Naive thymus-derived CD8-positive, alpha-beta T cell (primary cell): Measurements from ENCODE around the gene TDRD12. TPM values are rescaled to one million over a fixed set of nuclear protein-coding genes. Genes with fewer than 3 reads are reported as not detected.
"Not testable (repeated sequence)": the region's sequence is repeated elsewhere in the genome, so short reads cannot be mapped to it uniquely, and the experiment has no call there.

Experiments
- ATAC-seq, 2 donors: fragments of 150-1000 bp; cut with Tn5 transposase in 1 of 2; sonication (Bioruptor Pico), chemical (Tn5 transposase) in 1 of 2; 1 replicate in 1 of 2; 2 replicates in 1 of 2; pipeline ENCODE4 v1.10.0; 2021; ENCODE audit warnings: mild to moderate bottlenecking in 2 of 2, moderate library complexity in 2 of 2
- POLR2A ChIA-PET: fragments of 350-600 bp; sonication (Branson Sonifier 250); formaldehyde crosslinking; loops from one replicate; lab custom pipeline; 2021; ENCODE audit warnings: antibody characterized with exemption; lab: Charles Lee
- DNase-seq, 10 donors: peaks; one replicate each; pipeline versions ENCODE4 v3.0.0 to v3.0.0-alpha.2; 2020 to 2022
- H3K27ac Mint-ChIP-seq, 10 donors: one replicate each; pipeline ENCODE4 v1.8.0; 2020 to 2022; ENCODE audit warnings: mild to moderate bottlenecking in 10 of 10, mixed read lengths in 10 of 10, moderate library complexity in 4 of 10, inconsistent platforms in 1 of 10
- H3K27me3 Mint-ChIP-seq, 5 donors: one replicate each; pipeline ENCODE4 v1.8.0; 2021 to 2022; ENCODE audit warnings: mixed read lengths in 5 of 5
- H3K36me3 Mint-ChIP-seq, 3 donors: one replicate each; pipeline ENCODE4 v1.8.0; 2020 to 2022; ENCODE audit warnings: mixed read lengths in 3 of 3, mild to moderate bottlenecking in 2 of 3, inconsistent platforms in 1 of 3
- H3K4me1 Mint-ChIP-seq, 4 donors: one replicate each; pipeline ENCODE4 v1.8.0; 2021 to 2022; ENCODE audit warnings: mixed read lengths in 4 of 4
- H3K4me3 Mint-ChIP-seq, 10 donors: one replicate each; pipeline ENCODE4 v1.8.0; 2020 to 2022; ENCODE audit warnings: mild to moderate bottlenecking in 10 of 10, mixed read lengths in 10 of 10, moderate library complexity in 6 of 10, inconsistent platforms in 1 of 10
- H3K9me3 Mint-ChIP-seq, 9 donors: one replicate each; pipeline ENCODE4 v1.8.0; 2020 to 2022; ENCODE audit warnings: mixed read lengths in 9 of 9, mild to moderate bottlenecking in 3 of 9, inconsistent platforms in 1 of 9, moderate library complexity in 1 of 9
- polyA plus RNA-seq, 3 donors: library from polyadenylated mRNA; unstranded; fragments of 300-500 nt; fragmentation: Illumina TruSeq; gene quantifications; one replicate each; pipeline ENCODE4 v1.2.3, GENCODE V29; 2021
- total RNA-seq, 8 experiments: library from RNA in 2 of 8; stranded (reverse) in 2 of 8; gene quantifications; one replicate each; pipeline ENCODE4 v1.2.3 and lab custom pipeline; 2021 to 2026

TDRD12 gene
- total and polyA plus RNA-seq, 5 experiments from 2014 or later, result 0.06 to 0.70 (median 0.18) TPM

DNA sequence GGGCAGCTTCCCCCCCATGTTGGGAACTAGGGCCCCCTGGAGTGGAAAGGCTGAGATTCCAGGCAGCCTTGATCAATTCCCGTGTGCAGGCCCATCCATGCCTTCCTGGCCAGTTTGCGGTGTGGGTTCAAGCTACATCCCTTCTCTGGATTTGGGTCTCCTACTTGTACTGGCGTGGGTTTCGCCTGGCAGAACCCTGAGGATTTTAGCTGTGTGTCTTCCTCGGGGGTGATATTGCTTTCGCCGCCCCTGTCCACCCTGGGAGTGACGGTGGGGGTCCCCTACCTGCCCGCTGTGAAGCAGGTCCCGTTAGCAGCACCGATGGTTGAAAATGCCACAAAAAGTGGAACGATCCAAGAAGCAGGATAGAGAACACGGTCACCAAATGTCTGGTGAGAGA lies 138.6 kb downstream of the TDRD12 start:
- no peaks in the 10 kb centered on the region for H3K4me1 Mint-ChIP-seq
- POLR2A ChIA-PET, result no interaction called here
- no peaks in the 10 kb centered on the region for H3K27me3 Mint-ChIP-seq
- DNase-seq (no peak), ATAC-seq (no peak)
- H3K36me3 Mint-ChIP-seq, result no peaks in the 10 kb centered on the region
- no peak overlapping the region for H3K4me3 Mint-ChIP-seq
- no peaks in the 10 kb centered on the region for H3K9me3 Mint-ChIP-seq
- no peak overlapping the region for H3K27ac Mint-ChIP-seq

- Mint-ChIP-seq H3K9me3 (no peaks in the 10 kb centered on the region), H3K27ac (no peak overlapping the region), H3K4me1 (no peaks in the 10 kb centered on the region), H3K36me3 (no peaks in the 10 kb centered on the region), H3K27me3 (no peaks in the 10 kb centered on the region), H3K4me3 (no peak overlapping the region)
- POLR2A ChIA-PET, result no interaction called here
- ATAC-seq (no peak), DNase-seq (no peak)
Measured at GRCh38 chr19:32858559-32858958, 139.0 kb downstream of the TDRD12 start.

DNA sequence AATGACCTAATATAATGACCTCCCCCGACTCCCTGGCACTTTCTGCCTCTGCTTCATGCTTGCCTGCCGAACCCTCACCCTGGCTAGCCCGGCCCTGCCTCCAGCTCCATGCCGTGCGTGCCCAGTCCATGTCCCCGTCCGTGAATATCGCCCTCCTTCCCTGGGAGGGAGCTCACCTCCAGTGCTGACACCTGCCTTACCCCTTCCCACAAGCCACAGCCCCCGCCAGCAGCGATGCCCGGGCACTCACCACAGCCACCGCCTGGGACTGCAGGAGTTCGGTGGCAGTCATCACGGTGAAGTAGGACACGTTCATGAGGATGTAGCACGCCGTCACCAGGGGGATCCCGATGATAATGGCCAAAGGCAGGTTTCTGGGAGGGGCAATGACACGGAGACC lies 140.0 kb downstream of the TDRD12 start:
- no peaks in the 10 kb centered on the region for H3K27me3 Mint-ChIP-seq
- no peaks in the 10 kb centered on the region for H3K4me1 Mint-ChIP-seq
- H3K4me3 Mint-ChIP-seq, result no peak overlapping the region
- H3K27ac Mint-ChIP-seq, result no peak overlapping the region
- DNase-seq (no peak), ATAC-seq (no peak)
- H3K36me3 Mint-ChIP-seq, result no peaks in the 10 kb centered on the region
- no peaks in the 10 kb centered on the region for H3K9me3 Mint-ChIP-seq
- POLR2A ChIA-PET, result no interaction called here

DNA sequence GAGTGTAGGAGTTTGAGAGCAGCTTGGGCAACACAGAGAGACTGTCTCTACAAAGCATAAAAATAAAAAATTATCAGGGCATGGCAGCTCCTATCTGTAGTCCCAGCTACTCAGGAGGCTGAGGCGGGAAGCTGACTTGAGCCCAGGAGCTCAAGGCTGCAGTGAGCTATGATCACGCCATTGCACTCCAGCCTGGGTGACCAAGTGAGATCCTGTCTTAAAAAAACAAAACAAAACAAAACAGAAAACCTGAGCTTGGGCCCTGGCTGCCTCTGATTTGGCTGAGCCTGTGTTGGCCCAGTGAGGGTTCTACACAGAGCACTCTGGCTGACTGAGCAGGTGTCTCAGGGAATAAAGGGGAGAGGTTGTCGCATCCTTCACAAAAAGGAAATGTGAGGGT lies 142.0 kb downstream of the TDRD12 start:
- Mint-ChIP-seq H3K27ac (no peak overlapping the region), H3K27me3 (no peaks in the 10 kb centered on the region), H3K4me1 (no peaks in the 10 kb centered on the region), H3K4me3 (no peak overlapping the region), H3K9me3 (no peaks in the 10 kb centered on the region), H3K36me3 (no peaks in the 10 kb centered on the region)
- DNase-seq (no peak), ATAC-seq (no peak)
- POLR2A ChIA-PET, result no interaction called here

DNA sequence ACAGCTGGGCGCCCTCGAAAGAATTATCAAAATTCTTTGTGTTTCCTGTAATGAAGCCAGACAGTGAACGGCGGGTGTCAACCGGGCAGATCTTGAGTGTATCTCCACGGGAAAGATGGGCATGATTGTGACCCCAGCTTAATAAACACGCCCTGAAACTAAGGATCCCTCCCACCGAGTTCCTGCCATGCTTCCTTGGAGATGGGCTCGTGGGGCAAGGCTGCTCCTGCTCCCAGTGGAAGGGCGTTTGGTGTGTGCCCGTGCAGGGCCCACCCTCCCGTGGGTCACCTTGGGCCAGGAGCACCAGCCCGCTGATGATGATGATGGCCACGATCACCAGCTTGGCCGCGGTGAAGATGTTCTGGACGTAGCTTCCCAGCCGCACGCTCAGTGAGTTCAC lies 142.6 kb downstream of the TDRD12 start:
- ATAC-seq, result no peak
- H3K27ac Mint-ChIP-seq, result no peak overlapping the region
- H3K9me3 Mint-ChIP-seq, result no peaks in the 10 kb centered on the region
- no peaks in the 10 kb centered on the region for H3K4me1 Mint-ChIP-seq
- POLR2A ChIA-PET, result no interaction called here
- no peak overlapping the region for H3K4me3 Mint-ChIP-seq
- H3K27me3 Mint-ChIP-seq, result no peaks in the 10 kb centered on the region
- H3K36me3 Mint-ChIP-seq, result no peaks in the 10 kb centered on the region
- no peak for DNase-seq

DNA sequence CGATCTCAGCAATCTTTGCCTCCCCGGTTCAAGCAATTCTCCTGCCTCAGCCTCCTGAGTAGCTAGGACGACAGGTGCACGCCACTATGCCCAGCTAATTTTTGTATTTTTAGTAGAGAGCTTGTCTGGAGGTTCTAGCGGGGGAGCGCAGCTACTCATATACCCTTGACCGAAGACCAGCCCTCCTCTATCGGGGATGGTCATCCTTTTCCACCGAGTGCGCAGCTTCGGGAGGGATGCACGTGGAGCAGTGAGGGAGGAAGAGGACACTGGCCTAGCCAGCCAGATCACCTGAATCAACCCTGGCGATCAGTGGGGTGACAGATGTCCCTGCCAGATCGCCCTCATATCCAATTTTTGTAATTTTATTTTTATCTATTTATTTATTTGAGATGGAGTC lies 143.2 kb downstream of the TDRD12 start:
- Mint-ChIP-seq H3K27ac (no peak overlapping the region), H3K36me3 (no peaks in the 10 kb centered on the region), H3K27me3 (no peaks in the 10 kb centered on the region), H3K4me1 (no peaks in the 10 kb centered on the region), H3K4me3 (no peak overlapping the region), H3K9me3 (no peaks in the 10 kb centered on the region)
- no peak for DNase-seq
- no peak for ATAC-seq
- POLR2A ChIA-PET, result no interaction called here

DNA sequence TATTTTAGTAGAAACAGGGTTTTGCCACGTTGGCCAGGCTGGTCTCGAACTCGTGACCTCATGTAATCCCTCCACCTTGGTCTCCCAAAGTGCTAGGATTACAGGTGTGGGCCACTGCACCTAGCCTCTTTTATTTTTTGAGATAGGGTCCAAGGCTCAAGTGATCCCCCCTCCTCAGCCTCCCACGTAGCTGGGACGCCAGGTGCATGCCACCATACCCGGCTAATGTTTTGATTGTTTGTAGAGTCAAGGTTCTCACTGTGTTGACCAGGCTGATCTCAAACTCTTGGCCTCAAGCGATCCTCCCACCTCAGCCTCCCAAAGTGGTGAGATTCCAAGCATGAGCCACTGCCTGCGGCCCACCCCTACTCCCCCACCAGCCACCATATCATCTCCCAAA lies 143.7 kb downstream of the TDRD12 start:
- Mint-ChIP-seq H3K27ac (no peak overlapping the region), H3K4me3 (no peak overlapping the region), H3K27me3 (no peaks in the 10 kb centered on the region), H3K9me3 (no peaks in the 10 kb centered on the region), H3K4me1 (no peaks in the 10 kb centered on the region), H3K36me3 (no peaks in the 10 kb centered on the region)
- DNase-seq, result no peak
- POLR2A ChIA-PET, result no interaction called here
- ATAC-seq, result no peak

GRCh38 chr19:32863841-32864240 lies 144.3 kb downstream of the TDRD12 start:
- H3K36me3 Mint-ChIP-seq, result no peaks in the 10 kb centered on the region
- no peaks in the 10 kb centered on the region for H3K9me3 Mint-ChIP-seq
- POLR2A ChIA-PET, result no interaction called here
- H3K4me3 Mint-ChIP-seq, result no peak overlapping the region
- DNase-seq (no peak), ATAC-seq (no peak)
- no peaks in the 10 kb centered on the region for H3K27me3 Mint-ChIP-seq
- no peaks in the 10 kb centered on the region for H3K4me1 Mint-ChIP-seq
- no peak overlapping the region for H3K27ac Mint-ChIP-seq

- Mint-ChIP-seq H3K4me1 (no peaks in the 10 kb centered on the region), H3K4me3 (no peak overlapping the region), H3K27me3 (no peaks in the 10 kb centered on the region), H3K9me3 (no peaks in the 10 kb centered on the region), H3K27ac (no peak overlapping the region), H3K36me3 (no peaks in the 10 kb centered on the region)
- POLR2A ChIA-PET, result no interaction called here
- ATAC-seq, result no peak
- DNase-seq, result no peak
Measured at GRCh38 chr19:32864318-32865007, 144.9 kb downstream of the TDRD12 start.

GRCh38 chr19:32865326-32865725 lies 145.8 kb downstream of the TDRD12 start:
- Mint-ChIP-seq H3K4me1 (no peaks in the 10 kb centered on the region), H3K4me3 (no peak overlapping the region), H3K27ac (peak overlapping the region in 1 of 10 donors; percentile 62), H3K27me3 (no peaks in the 10 kb centered on the region), H3K9me3 (no peaks in the 10 kb centered on the region), H3K36me3 (no peaks in the 10 kb centered on the region)
- no peak for ATAC-seq
- POLR2A ChIA-PET, result no interaction called here
- DNase-seq, result no peak

DNA sequence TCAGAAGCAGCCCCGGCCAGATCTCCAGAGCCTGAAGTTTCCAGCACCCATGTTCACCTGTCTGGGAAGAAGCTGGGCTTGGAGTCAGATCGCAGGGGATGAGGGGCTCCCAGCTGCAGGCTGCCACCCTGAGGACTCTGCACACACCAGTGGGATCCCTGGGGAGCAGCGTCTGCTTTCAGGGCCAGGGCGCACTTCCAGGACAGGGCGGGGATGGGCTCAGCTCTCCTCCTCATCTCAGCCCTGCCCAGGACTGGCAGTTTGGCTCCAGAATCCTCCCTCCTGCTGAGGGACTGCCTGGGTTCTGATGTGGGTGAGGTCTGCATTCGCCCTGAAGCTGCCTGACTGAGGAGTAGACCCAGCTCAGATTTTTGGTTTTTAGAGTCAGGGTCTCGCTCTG lies 146.5 kb downstream of the TDRD12 start:
- POLR2A ChIA-PET, result interaction anchor here (0.6 kb wide), 1 partner anchor 71 kb away, joined by 4 read pairs; no protein-coding TSS in a partner anchor
- Mint-ChIP-seq H3K4me1 (no peaks in the 10 kb centered on the region), H3K36me3 (no peaks in the 10 kb centered on the region), H3K27me3 (no peaks in the 10 kb centered on the region), H3K27ac (no peak overlapping the region), H3K4me3 (no peak overlapping the region), H3K9me3 (no peaks in the 10 kb centered on the region)
- DNase-seq (no peak), ATAC-seq (no peak)

DNA sequence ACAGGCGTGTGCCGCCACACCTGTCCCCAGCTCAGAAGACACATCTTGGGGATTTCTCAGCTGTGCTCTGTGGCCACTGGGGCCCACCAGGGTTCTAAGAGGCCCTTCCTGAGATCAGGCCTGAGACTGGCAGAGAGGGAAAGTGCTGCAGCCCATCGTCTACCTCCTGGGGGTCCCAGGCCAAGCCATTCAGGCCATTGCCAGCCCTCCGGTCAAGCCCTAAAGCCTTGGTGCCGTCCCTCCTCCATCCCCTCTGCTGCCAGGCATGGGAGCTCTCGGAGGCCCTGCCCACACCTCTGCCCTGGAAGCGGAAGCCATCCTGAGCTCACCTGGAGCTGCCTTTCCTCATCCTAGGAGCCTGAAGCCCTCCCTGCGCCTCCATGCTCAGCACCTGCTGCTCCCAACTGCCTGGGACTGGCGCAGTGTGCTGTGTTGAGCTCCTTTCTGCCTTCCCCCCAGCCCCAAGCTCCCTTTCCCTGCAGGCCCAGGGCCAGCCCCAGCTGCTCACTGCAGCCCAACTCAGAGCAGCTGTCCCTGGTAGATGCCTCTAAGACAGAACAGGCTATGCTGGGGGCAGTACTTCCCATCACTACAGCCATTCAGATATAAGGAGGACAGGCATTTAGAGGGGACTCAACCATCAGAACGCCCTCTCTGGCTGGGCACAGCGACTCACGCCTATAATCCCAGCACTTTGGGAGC lies 147.1 kb downstream of the TDRD12 start:
- no peak for DNase-seq
- Mint-ChIP-seq H3K9me3 (no peaks in the 10 kb centered on the region), H3K4me1 (no peaks in the 10 kb centered on the region), H3K36me3 (no peaks in the 10 kb centered on the region), H3K27ac (no peak overlapping the region), H3K27me3 (no peaks in the 10 kb centered on the region), H3K4me3 (no peak overlapping the region)
- POLR2A ChIA-PET, result interaction anchor here (0.6 kb wide), 1 partner anchor 71 kb away, joined by 4 read pairs; no protein-coding TSS in a partner anchor
- ATAC-seq, result no peak

DNA sequence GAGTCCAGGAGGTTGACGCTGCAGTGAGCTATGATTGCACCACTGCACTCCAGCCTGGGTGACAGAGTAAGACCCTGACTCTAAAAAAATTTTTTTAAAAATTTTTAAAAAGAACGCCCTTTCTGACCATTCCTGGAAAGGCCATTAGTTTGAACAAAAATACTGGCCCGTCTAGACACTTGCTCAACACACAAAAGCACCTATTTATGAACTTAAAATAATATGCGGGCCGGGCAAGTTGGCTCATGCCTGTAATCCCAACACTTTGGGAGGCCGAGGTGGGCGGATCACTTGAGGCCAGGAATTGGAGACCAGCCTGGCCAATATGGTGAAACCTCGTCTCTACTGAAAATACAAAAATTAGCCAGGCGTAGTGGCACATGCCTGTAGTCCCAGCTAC lies 147.9 kb downstream of the TDRD12 start:
- H3K4me3 Mint-ChIP-seq, H3K27ac Mint-ChIP-seq, DNase-seq, POLR2A ChIA-PET, H3K4me1 Mint-ChIP-seq, H3K27me3 Mint-ChIP-seq, ATAC-seq, H3K9me3 Mint-ChIP-seq, H3K36me3 Mint-ChIP-seq: not testable (repeated sequence)
